Bone marrow (tissue), 2 donors: ENCODE measurements around the gene DHX40.
A peak's percentile ranks its signal among the peaks of the same experiment; 100 is the strongest.
"Not testable (repeated sequence)": the region's sequence is repeated elsewhere in the genome, so short reads cannot be mapped to it uniquely, and the experiment has no call there.

Experiments
- DNase-seq, 2 donors: peaks; one replicate each; lab custom pipeline; 2025; lab: John Stamatoyannopoulos, UW

DHX40 gene

GRCh38 chr17:59629174-59629573 lies 63.8 kb downstream of the DHX40 start:
- DNase-seq, result no peak

- no peak for DNase-seq
Measured at GRCh38 chr17:59631276-59631675, 65.9 kb downstream of the DHX40 start.

DNA sequence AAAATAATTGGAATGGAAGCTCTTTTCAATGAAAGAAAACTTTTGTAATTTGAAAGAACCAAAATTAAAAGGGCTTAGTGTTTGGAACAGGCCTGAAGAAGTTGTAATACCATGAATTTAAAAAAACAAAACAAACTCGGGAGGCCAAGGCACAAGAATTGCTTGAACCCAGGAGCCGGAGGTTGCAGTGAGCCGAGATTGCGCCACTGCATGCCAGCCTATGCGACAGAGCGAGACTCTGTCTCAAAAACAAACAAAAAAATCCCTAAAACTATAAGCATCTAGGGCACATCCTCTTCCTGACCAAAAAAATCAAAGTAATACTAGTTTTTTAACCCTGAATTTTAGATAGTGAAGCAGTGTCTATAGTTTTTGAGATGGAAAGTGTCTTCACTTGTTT lies 67.0 kb downstream of the DHX40 start:
- DNase-seq, result no peak

DNA sequence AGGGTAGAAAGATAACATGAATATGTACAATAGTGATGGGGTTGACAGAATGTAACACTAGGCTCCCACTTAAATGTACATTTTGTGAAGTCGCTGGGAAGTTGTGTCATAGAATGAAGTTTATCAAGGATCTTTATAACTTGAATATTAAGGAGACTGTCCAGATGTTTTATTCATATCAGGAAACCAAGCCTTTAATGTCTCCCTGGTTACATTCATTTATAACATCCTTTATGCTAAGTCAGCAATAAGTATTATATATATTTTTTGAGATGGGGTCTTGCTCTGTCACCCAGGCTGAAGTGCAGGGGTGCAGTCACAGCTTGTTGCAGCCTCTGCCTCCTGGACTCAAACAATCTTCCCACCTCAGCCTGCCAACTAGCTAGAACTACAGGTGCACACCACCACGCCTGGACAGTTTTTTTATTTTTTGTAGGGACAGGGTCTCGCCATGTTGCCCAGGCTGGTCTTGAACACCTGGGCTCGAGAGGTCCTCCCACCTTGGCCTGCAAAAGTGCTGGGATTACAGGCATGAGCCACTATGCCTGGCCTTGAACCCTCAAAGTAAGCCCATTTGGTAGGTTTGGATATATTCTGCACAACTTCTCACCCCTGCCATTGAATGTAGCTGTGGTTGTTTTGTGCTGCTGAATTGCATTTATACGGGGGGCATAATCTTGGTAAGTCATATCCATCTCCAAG lies 68.4 kb downstream of the DHX40 start:
- DNase-seq, result no peak

DNA sequence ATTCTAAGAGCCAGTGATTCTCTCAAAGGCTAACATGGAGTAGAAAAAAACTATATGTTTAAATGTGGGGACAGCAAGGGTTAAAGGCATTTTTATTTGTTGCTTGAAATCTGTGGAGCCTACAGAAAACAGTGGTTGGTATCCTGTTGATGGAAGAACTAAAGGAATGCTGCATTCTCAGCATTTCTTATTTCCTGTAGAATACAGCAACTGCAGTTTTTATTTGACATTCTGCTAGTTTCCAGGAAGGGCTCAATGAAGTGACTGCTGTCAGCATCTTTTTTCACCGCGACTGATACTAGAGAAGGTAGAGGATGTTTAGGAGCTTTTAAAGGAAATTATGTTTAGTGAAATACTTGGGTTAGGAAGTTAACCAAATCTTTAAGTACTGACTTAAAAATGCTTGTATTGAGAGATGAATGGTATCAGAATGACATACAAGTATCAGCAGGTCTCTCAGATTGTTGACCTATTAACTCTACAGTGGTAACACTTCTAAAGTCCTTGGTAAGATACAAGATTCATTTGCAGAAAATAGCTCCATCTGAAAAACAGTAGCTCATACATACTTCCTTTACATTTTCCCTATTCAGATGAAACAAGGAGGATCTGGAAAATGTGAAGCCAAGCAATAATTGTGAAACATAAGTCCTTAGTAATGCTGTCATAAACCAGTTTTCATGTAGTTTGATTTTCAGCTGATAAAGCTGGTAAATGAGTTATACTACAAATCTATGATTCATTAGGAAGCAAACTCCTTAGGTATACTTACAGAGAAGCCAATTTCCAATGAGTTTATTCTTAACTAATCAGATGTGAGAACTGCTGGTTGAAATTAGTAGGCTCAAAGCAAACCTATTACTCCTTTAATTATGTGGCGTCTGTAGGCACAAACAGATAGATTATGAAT lies 69.5 kb downstream of the DHX40 start:
- no peak for DNase-seq

- no peak for DNase-seq
Measured at GRCh38 chr17:59637611-59638310, 72.4 kb downstream of the DHX40 start.

DNA sequence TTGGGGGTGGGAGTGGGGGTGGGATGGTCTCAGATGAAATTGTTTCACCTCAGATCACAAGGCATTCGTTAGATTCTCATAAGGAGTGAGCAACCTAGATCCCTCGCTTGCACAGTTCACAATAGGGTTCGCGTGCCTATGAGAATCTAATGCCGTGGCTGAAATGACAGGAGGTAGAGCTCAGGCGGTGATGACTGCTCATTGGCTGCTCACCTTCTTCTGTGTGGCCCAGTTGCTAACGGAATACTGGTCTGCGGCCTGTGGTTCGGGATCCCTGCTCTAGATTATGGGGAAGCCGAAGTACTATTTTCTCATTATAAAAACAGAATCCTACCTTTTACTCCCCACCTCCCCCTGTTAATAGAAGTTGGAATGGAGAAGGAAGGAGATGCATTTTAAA lies 73.1 kb downstream of the DHX40 start:
- DNase-seq, result no peak

DNA sequence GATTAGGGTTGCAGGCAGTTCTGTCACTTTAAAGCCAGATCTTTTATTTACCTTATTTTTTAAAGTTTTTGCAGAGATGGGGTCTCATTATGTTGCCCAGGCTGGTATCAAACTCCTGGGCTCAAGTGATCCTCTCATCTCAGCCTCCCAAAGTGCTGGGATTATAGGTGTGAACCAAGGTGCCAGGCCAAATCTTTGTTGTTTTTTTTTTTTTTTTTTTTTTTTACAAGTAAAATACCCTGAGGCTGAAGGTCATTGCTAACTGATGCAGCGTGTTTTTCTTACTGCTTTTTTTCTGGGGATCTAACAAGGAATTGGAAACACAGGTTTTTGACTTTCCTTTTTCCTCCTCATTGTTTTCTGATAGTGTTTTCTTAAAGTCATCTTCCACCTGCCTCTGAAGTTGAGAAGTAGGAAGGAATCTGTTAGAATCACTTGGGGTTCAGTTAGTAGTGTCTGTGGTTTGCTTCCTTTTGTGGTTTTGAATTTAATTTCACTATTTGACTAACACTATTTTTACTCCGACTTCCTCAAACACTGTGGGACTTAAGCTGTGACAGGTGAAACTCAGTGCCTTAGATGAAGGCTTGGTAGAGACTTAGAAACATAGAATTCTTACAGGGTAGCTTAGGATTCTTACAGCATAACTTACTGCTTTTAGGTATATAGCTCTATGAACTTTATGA lies 76.5 kb downstream of the DHX40 start:
- DNase-seq, result peak in 1 of 2 donors; percentile 64

DNA sequence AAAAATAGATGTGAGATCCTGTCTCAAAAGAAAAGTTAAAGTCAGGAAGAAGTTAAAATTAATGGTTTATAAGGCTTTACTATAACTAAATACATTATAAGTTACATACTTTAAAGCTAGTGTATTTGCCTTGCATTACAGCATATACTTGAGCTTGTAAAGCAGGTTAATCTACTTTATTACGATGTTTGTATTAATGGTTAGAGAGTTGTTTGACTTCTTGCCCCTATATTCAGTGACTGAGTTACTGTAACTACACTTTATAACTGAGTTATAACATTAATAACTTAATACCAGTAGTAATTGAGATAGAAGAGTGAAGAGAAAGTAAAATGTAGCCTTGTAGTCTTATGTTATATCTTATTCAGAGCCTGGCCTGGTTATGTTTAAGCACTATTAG lies 77.2 kb downstream of the DHX40 start:
- DNase-seq, result no peak

DNA sequence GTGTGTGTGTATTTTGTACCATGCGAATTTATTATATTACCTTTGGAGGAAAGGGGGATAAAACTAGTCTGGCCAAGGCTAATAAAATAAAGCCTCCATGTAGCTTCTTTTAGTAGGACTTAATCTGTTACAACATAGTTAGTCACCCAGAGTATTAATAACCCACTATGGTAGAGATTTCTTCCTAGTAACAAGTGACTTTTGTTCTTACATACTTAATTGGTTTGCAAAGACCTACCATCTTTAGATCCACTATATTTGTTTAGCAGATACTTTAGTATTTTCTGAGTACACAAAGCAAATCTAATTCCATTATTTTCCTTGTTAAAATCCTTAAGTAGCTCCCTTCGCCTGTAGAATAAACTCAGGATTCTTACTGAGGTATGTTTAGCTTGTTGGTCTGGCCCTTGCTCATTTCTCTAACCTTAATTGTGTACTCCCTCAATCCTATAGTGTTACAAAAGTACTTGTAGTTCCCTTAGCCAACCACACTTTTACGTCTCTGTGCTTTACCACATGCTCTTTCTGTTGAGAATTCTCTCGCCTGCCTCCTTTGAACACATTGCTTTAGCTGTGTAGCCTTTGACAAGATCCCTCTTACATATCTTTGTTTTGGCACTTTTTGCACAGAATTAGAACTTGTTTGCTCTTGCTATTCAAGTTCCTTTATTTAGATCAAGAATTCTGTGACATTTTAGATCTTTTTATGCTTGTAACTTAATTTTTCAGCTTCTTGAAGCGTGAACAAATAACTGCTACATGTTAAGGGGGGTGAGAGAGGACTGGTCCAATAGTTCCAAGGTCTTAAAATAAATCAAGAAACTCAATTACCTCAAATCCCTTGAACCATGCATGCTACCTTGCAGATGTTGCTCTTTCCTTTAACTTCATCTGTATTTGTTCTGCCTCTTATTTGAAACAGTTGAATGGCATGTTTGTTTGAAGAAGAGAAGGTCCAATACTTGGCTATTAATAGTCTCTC lies 78.0 kb downstream of the DHX40 start:
- no peak for DNase-seq

DNA sequence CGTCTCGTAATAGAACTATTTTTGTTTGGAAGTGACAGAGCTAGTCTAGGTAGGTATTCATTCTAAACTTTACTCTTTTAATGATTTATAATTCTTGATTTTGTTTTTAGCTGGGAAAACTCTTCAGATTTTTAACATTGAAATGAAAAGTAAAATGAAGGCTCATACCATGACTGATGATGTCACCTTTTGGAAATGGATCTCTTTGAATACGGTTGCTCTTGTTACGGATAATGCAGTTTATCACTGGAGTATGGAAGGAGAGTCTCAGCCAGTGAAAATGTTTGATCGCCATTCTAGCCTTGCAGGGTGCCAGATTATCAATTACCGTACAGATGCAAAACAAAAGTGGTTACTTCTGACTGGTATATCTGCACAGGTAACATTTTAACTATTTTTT lies 81.9 kb downstream of the DHX40 start:
- no peak for DNase-seq

- no peak for DNase-seq
Measured at GRCh38 chr17:59649886-59650285, 84.5 kb downstream of the DHX40 start.

DNA sequence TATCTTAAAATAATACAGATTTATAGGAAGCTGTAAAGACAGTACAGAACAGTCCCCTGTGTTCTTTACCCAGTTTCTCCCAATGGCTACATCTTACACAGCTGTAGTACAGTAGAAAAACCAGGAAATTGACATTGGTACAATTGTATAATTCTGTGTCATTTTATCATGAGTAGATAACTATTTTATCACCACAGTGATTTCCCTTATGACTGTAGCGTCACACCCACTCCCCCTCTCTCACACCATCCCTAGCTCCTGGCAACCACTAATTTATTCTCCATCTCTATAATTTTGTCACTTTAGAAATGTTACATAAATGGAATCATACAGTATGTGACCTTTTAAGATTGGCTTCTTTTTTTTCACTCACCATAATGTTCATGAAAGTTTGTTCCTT lies 85.2 kb downstream of the DHX40 start:
- DNase-seq, result no peak

GRCh38 chr17:59651346-59651745 lies 85.9 kb downstream of the DHX40 start:
- DNase-seq, result no peak

DNA sequence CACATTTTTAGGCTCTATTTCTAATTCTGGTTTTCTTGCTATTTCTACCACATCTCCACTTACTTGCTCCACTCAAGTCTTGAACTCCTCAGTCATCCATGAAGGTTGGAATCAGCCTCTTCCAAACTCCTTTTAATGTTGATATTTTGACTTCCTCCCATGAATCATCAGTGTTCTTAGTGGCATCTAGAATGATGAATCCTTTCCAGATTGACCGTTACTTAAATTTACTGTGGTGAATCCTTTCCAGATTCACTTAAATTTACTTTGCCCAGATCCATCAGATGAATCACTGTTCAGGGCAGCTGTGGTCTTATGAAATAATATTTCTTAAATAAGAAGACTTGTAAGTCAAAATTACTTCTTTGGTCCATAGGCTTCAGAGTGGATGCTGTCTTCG lies 86.7 kb downstream of the DHX40 start:
- no peak for DNase-seq

- DNase-seq, result not testable (repeated sequence)
Measured at GRCh38 chr17:59656624-59657023, 91.2 kb downstream of the DHX40 start.
